SJSA1 (cell line): ENCODE results near the gene SHFL. TPM values are rescaled to one million over a fixed set of nuclear protein-coding genes. Genes with fewer than 3 reads are reported as not detected.

Experiments
- DNase-seq, 2 experiments: peaks; one replicate each; pipeline ENCODE4 v3.0.0-alpha.2; 2015 to 2020; ENCODE audit warnings: low spot score in 2 of 2, low read depth in 1 of 2
- H3K27ac ChIP-seq: fragments of 250-450 bp; sonication (Bioruptor Pico); 2 replicates; pipeline ENCODE4 v1.5.1; 2020; ENCODE audit warnings: mild to moderate bottlenecking, moderate library complexity
- H3K27me3 ChIP-seq: fragments of 250-450 bp; sonication (Bioruptor Pico); replicated peaks from 2 replicates; pipeline ENCODE4 v1.5.1; 2020; ENCODE audit warnings: mild to moderate bottlenecking, moderate library complexity
- H3K36me3 ChIP-seq: fragments of 250-450 bp; sonication (Bioruptor Pico); 2 replicates; pipeline ENCODE4 v1.5.1; 2020; ENCODE audit warnings: mild to moderate bottlenecking
- H3K4me1 ChIP-seq: fragments of 250-450 bp; sonication (Bioruptor Pico); replicated peaks from 2 replicates; pipeline ENCODE4 v1.6.1; 2021; ENCODE audit warnings: mild to moderate bottlenecking
- H3K4me3 ChIP-seq: fragments of 250-450 bp; sonication (Bioruptor Pico); 2 replicates; pipeline ENCODE4 v1.5.1; 2020; ENCODE audit warnings: mild to moderate bottlenecking
- H3K9me3 ChIP-seq: fragments of 250-450 bp; sonication (Bioruptor Pico); replicated peaks from 2 replicates; pipeline ENCODE4 v1.5.1; 2020; ENCODE audit warnings: mild to moderate bottlenecking
- total RNA-seq: library from RNA; depleted of rRNA; stranded (reverse); fragments of >200 nt; shearing (Covaris generic); gene quantifications from 2 replicates; pipeline ENCODE4 v1.2.3, GENCODE V29; 2014

The SHFL gene
- total RNA-seq, 1 experiment from 2014 or later: 14.5 TPM

GRCh38 chr19:10106100-10106936 lies 20.2 kb downstream of the SHFL start, which contains the start of gene PPAN:
Gene PPAN, plus strand, starts transcription at chr19:10106362. Its CDS starts 33 bp downstream, at chr19:10106395.
- H3K27me3 ChIP-seq: no peaks in the 10 kb centered on the region
- peak within 1 kb of the TSS; percentile 87 for H3K4me3 ChIP-seq
- H3K36me3 ChIP-seq: peaks cover 49% of the 10 kb centered on the region
- DNase-seq: peak; percentile 94 to 99
- no peaks in the 10 kb centered on the region for H3K9me3 ChIP-seq
- H3K27ac ChIP-seq: peak within 1 kb of the TSS; percentile 82
- H3K4me1 ChIP-seq: peaks cover 11% of the 10 kb centered on the region

DNA sequence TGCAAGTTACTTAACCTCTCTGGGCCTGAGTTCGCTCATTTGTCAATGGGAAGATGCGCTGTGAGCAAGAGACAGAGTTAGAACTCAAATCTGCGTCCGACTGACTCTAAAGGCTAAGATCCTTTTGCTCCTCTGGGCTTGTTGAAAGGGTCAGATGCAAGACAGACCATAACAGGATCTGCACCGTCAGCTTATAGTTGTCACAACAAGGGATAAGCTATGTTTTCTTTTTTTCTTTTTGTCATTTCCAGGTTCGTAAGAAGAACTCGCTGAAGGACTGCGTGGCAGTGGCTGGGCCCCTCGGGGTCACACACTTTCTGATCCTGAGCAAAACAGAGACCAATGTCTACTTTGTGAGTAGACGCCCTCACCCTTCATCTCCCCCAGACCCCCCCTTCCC lies 21.1 kb downstream of the SHFL start:
- no peak overlapping the region for H3K27ac ChIP-seq
- H3K36me3 ChIP-seq: peaks cover 55% of the 10 kb centered on the region
- DNase-seq: no peak
- peak overlapping the region; percentile 87 for H3K4me3 ChIP-seq
- H3K27me3 ChIP-seq: no peaks in the 10 kb centered on the region
- peaks cover 13% of the 10 kb centered on the region for H3K4me1 ChIP-seq
- H3K9me3 ChIP-seq: no peaks in the 10 kb centered on the region

GRCh38 chr19:10107817-10108367 lies 21.8 kb downstream of the SHFL start:
- no peak overlapping the region for H3K4me3 ChIP-seq
- no peak for DNase-seq
- peaks cover 59% of the 10 kb centered on the region for H3K36me3 ChIP-seq
- H3K4me1 ChIP-seq: peaks cover 18% of the 10 kb centered on the region
- no peaks in the 10 kb centered on the region for H3K9me3 ChIP-seq
- H3K27me3 ChIP-seq: no peaks in the 10 kb centered on the region
- H3K27ac ChIP-seq: no peak overlapping the region

GRCh38 chr19:10109528-10109927 lies 23.4 kb downstream of the SHFL start:
- Histone ChIP-seq H3K36me3 (peaks cover 75% of the 10 kb centered on the region), H3K27me3 (no peaks in the 10 kb centered on the region), H3K4me3 (no peak overlapping the region), H3K27ac (no peak overlapping the region), H3K9me3 (no peaks in the 10 kb centered on the region), H3K4me1 (peaks cover 18% of the 10 kb centered on the region)
- DNase-seq: no peak

DNA sequence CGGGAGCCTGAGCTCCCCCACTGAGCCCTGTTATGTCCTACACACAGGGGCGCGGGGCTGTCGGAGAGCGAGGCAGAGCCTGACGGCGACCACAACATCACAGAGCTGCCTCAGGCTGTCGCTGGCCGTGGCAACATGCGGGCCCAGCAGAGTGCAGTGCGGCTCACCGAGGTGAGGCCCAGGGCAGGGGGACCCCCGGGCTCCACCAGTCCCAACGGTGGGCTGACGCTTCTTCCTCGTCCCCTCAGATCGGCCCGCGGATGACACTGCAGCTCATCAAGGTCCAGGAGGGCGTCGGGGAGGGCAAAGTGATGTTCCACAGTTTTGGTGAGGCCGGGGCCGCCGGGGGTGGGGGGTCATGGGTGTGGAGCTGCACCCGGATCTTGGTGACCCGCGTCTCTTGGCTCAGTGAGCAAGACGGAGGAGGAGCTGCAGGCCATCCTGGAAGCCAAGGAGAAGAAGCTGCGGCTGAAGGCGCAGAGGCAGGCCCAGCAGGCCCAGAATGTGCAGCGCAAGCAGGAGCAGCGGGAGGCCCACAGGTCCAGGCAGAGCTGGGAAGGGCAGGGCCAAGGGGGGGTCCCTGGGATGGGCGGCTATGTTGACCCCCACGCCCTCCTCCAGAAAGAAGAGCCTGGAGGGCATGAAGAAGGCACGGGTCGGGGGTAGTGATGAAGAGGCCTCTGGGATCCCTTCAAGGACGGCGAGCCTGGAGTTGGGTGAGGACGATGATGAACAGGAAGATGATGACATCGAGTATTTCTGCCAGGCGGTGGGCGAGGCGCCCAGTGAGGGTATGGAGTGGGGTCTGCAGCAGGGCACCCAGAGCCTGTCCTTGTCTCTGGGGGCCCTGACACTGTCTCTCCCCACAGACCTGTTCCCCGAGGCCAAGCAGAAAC lies 24.2 kb downstream of the SHFL start:
- H3K4me1 ChIP-seq: peaks cover 18% of the 10 kb centered on the region

DNA sequence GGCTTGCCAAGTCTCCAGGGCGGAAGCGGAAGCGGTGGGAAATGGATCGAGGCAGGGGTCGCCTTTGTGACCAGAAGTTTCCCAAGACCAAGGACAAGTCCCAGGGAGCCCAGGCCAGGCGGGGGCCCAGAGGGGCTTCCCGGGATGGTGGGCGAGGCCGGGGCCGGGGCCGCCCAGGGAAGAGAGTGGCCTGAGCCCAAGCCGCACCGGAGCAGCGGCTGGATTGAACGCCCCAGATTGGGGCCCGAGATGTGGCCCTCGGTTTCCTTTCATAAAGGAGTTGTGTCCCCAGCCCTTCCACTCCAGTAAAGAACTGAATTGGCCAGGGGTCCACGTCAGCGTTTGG lies 24.8 kb downstream of the SHFL start:
- Histone ChIP-seq H3K36me3 (peaks cover 89% of the 10 kb centered on the region), H3K4me3 (no peak overlapping the region), H3K4me1 (peaks cover 15% of the 10 kb centered on the region), H3K27me3 (no peaks in the 10 kb centered on the region), H3K27ac (no peak overlapping the region), H3K9me3 (no peaks in the 10 kb centered on the region)
- DNase-seq: no peak

More for the DNA sequence above, 24.2 kb downstream of the SHFL start:
- Histone ChIP-seq H3K27ac (no peak overlapping the region), H3K36me3 (peaks cover 83% of the 10 kb centered on the region), H3K27me3 (no peaks in the 10 kb centered on the region), H3K9me3 (no peaks in the 10 kb centered on the region), H3K4me3 (no peak overlapping the region)
- no peak for DNase-seq

DNA sequence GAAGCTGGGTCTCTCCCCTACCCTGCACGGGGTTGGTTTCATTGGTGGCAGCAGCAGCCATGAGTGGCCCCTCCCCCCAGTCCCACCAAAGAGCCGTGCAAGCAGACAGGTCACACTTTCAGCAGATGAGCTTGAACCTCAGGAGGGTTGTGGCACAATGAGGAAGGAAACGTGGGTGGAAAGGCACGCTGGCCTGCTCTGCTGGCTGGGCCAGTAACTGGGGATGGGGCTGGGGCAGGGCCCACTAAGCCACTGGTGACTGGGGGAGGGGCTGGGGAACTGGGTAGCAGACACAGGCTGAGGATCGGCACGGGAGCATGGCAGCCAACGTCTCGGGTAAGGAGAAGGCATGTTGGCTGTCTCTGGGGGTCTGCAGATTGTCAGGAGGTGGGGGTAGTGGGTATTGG lies 25.3 kb downstream of the SHFL start, which contains the start of gene P2RY11:
Gene P2RY11 (plus strand): TSS at position 289 of the 407 bp plus-strand sequence. CDS start 29 bp downstream, at position 318.
- no peak for DNase-seq
- Histone ChIP-seq H3K27me3 (no peaks in the 10 kb centered on the region), H3K27ac (no peak within 1 kb of the TSS), H3K36me3 (peaks cover 91% of the 10 kb centered on the region), H3K4me1 (peaks cover 15% of the 10 kb centered on the region), H3K9me3 (no peaks in the 10 kb centered on the region), H3K4me3 (no peak within 1 kb of the TSS)

DNA sequence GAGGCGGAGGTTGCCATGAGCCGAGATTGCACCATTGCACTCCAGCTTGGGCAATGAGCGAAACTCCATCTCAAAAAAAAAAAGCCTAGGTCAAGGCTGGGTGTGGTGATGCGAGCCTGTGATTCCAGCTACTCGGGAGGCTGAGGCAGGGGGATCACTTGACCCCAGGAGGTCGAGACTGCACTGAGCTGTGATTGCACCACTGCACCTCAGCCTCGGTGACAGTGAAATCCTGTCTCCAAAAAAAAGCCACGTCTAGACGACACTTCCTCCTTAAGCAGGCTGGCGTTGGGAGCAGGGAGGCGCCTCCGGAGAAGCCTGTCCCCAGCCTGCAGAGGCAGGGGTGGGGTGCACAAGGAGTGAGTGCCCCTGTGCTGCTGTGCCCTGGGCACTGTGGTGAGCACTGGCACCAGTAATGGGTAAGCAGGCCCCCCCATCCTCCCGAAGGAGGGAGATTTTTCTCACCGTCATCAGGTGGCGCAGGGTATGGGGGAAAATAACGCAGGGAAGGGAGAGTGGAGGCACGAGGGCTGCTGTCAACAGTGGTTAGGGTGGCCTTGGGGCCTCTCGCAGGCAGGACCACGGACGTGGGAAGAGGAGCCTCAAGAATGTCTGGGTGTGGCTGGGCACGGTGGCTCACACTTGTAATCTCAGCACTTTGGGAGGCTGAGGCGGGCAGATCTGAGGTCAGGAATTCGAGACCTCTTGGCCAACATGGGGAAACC lies 26.1 kb downstream of the SHFL start:
- peaks cover 10% of the 10 kb centered on the region for H3K4me1 ChIP-seq
- no peaks in the 10 kb centered on the region for H3K9me3 ChIP-seq
- H3K36me3 ChIP-seq: peaks cover 94% of the 10 kb centered on the region
- H3K27ac ChIP-seq: no peak overlapping the region
- DNase-seq: no peak
- H3K27me3 ChIP-seq: no peaks in the 10 kb centered on the region
- H3K4me3 ChIP-seq: no peak overlapping the region

DNA sequence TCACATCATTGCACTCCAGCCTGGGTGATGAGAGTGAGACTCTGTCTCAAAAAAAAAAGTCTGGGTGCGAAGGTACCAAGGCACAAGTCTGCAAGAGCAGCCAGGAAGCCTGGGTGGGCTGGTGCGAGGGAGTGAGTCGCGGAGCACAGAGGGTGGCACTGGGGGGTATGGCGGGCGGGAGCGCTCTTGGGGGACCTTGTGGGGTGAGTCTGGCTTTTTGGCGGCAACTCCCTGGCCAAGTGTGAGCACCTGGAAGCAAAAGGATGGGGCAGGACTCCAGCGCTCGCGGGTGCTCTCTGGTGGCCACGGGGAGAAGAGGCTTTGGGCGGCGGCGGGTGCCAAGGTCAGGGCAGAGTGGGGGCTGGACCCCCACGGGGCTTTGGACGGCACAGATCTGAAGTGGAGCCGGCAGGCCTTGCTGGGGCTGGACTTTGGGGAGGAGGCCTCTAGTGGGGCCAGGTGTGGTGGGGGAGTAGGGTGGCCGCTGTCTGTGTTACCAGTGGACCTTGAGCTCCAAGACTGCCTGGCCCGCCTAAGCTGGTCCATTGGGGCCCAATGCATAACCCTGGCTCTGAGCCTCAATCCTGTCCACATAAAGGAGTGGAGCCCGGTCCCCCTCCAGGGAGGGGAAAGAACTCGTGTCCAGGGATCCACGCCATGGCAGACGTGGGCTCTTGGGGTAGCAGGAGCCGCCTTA lies 26.9 kb downstream of the SHFL start:
- Histone ChIP-seq H3K4me3 (no peak overlapping the region), H3K27ac (no peak overlapping the region), H3K4me1 (peaks cover 7% of the 10 kb centered on the region), H3K9me3 (no peaks in the 10 kb centered on the region), H3K36me3 (peaks cover 94% of the 10 kb centered on the region), H3K27me3 (no peaks in the 10 kb centered on the region)
- DNase-seq: peak in 1 of 2 experiments; percentile 70

DNA sequence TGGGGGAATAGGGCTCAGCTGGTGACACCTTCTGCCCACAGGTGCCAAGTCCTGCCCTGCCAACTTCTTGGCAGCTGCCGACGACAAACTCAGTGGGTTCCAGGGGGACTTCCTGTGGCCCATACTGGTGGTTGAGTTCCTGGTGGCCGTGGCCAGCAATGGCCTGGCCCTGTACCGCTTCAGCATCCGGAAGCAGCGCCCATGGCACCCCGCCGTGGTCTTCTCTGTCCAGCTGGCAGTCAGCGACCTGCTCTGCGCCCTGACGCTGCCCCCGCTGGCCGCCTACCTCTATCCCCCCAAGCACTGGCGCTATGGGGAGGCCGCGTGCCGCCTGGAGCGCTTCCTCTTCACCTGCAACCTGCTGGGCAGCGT lies 27.5 kb downstream of the SHFL start:
- H3K27ac ChIP-seq: no peak overlapping the region
- peaks cover 8% of the 10 kb centered on the region for H3K4me1 ChIP-seq
- DNase-seq: no peak
- no peaks in the 10 kb centered on the region for H3K27me3 ChIP-seq
- H3K36me3 ChIP-seq: peaks cover 94% of the 10 kb centered on the region
- H3K9me3 ChIP-seq: no peaks in the 10 kb centered on the region
- H3K4me3 ChIP-seq: no peak overlapping the region

GRCh38 chr19:10113964-10114650 lies 28.0 kb downstream of the SHFL start:
- H3K36me3 ChIP-seq: peaks cover 94% of the 10 kb centered on the region

DNA sequence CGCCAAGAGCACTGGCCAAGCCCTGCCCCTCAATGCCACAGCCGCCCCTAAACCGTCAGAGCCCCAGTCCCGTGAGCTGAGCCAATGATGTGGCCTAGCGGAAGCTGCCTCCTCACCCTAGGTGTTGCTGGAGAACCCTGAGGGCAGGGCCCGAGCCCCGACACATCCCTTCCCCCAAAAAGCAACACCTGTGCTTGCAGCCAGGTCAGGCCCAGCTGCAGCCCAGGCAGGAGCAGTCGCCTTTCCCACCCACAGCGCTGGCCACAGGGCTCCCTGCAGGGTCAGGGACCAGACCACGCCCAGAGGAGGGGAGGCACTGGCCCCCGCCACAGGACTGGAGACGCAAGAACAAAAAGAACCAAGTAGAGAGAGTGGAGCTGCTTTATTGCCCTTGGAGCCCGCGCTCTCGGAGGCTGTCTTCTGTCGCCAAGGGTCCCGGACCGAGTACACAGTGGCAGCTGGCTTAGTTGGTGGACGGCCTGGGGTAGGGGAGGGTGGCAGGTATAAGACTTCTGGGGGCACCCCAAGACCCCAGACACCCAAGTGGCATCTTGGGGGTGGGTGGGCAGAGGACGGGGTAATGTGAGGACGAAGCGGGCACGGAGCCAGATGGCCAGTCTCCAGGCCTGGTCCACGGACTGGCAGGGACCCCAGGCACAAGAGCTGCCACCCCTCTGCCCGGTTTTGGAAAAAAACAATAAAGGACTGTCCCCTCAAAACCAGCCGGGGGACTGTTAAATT lies 28.7 kb downstream of the SHFL start:
- DNase-seq: peak in 1 of 2 experiments; percentile 46
- Histone ChIP-seq H3K4me1 (peaks cover 16% of the 10 kb centered on the region), H3K27me3 (no peaks in the 10 kb centered on the region), H3K9me3 (no peaks in the 10 kb centered on the region), H3K4me3 (no peak overlapping the region), H3K27ac (no peak overlapping the region), H3K36me3 (peaks cover 93% of the 10 kb centered on the region)

More at GRCh38 chr19:10113964-10114650, 28.0 kb downstream of the SHFL start:
- H3K27me3 ChIP-seq: no peaks in the 10 kb centered on the region
- no peak overlapping the region for H3K27ac ChIP-seq
- H3K9me3 ChIP-seq: no peaks in the 10 kb centered on the region
- peaks cover 13% of the 10 kb centered on the region for H3K4me1 ChIP-seq
- no peak overlapping the region for H3K4me3 ChIP-seq
- no peak for DNase-seq
